Activated CD4-positive, alpha-beta T cell treated with anti-CD3 and anti-CD28 coated beads, Interleukin-2, amount 10 ng/mL, durations not matched to agents 7 days and 5 days (primary cell): ENCODE measurements around the gene MAGEA9. TPM values are rescaled to one million over a fixed set of nuclear protein-coding genes. Genes with fewer than 3 reads are reported as not detected.
A peak's percentile ranks its signal among the peaks of the same experiment; 100 is the strongest.
"Not testable (repeated sequence)": the region's sequence is repeated elsewhere in the genome, so short reads cannot be mapped to it uniquely, and the experiment has no call there.

Experiments
- CTCF ChIA-PET: fragments of 350-600 bp; sonication (Branson Sonifier 250); formaldehyde crosslinking; loops from one replicate; lab custom pipeline; 2021; ENCODE audit warnings: antibody characterized with exemption; lab: Charles Lee
- POLR2A ChIA-PET: fragments of 350-600 bp; sonication (Branson Sonifier 250); formaldehyde crosslinking; loops from one replicate; lab custom pipeline; 2021; ENCODE audit warnings: antibody characterized with exemption; lab: Charles Lee
- DNase-seq: peaks from one replicate; pipeline ENCODE4 v3.0.0-alpha.2; 2020
- H3K27ac Mint-ChIP-seq: one replicate; pipeline ENCODE4 v1.8.0; 2021; ENCODE audit warnings: mild to moderate bottlenecking, moderate library complexity, mixed read lengths
- H3K27me3 Mint-ChIP-seq: one replicate; pipeline ENCODE4 v1.8.0; 2021; ENCODE audit warnings: mixed read lengths
- H3K36me3 Mint-ChIP-seq: one replicate; pipeline ENCODE4 v1.8.0; 2021; ENCODE audit warnings: low read depth, mixed read lengths
- H3K4me1 Mint-ChIP-seq: one replicate; pipeline ENCODE4 v1.8.0; 2021; ENCODE audit warnings: mixed read lengths
- H3K4me3 Mint-ChIP-seq: one replicate; pipeline ENCODE4 v1.8.0; 2021; ENCODE audit warnings: mild to moderate bottlenecking, moderate library complexity, mixed read lengths
- H3K9me3 Mint-ChIP-seq: one replicate; pipeline ENCODE4 v1.8.0; 2021; ENCODE audit warnings: mixed read lengths
- total RNA-seq, 2 experiments: library from RNA; stranded (reverse); gene quantifications; one replicate each; pipeline ENCODE4 v1.2.3, GENCODE V29; 2021

The MAGEA9 gene, protein sequence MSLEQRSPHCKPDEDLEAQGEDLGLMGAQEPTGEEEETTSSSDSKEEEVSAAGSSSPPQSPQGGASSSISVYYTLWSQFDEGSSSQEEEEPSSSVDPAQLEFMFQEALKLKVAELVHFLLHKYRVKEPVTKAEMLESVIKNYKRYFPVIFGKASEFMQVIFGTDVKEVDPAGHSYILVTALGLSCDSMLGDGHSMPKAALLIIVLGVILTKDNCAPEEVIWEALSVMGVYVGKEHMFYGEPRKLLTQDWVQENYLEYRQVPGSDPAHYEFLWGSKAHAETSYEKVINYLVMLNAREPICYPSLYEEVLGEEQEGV
- not detected for total RNA-seq

- H3K36me3 Mint-ChIP-seq, POLR2A ChIA-PET, H3K27ac Mint-ChIP-seq, H3K4me1 Mint-ChIP-seq, H3K9me3 Mint-ChIP-seq, DNase-seq, CTCF ChIA-PET, H3K27me3 Mint-ChIP-seq, H3K4me3 Mint-ChIP-seq: not testable (repeated sequence)
Measured at GRCh38 chrX:149781727-149782126, at the start of gene MAGEA9. Gene MAGEA9, plus strand, starts transcription at chrX:149781930. Its CDS starts 4,281 bp downstream, at chrX:149786211.

GRCh38 chrX:149742269-149742668 lies 39.5 kb upstream of the MAGEA9 start:
- H3K4me1 Mint-ChIP-seq, POLR2A ChIA-PET, H3K36me3 Mint-ChIP-seq, CTCF ChIA-PET, H3K27me3 Mint-ChIP-seq, H3K9me3 Mint-ChIP-seq, H3K4me3 Mint-ChIP-seq, DNase-seq, H3K27ac Mint-ChIP-seq: not testable (repeated sequence)

DNA sequence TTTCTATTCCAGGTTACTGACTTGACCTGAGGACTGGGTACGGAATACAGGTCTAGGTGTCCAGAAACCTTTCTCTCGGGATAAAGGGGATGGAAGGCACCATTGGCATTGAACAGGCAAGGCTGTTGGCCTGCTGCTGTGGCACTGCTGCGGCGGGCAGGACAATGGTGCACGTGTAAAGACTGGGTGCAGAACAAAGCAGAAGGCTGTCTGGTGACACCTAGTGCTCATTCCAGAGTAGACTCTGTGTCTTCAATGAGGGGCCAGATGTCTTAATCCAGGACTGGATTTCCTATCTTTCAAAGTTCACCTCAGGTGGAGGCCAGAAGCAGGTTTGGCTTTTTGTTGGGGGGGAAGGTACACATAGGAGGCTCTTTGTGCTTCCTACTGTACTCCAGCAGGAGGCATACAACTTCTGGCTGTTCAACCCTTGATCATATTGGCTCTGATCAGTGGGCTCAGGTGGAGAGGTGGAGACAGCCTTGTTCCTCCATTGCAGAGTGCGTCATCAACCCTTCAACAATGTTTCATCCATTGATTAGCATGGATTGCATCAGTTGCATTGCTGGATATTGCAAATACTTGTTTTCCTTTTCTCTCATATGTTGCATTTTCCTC lies 35.2 kb upstream of the MAGEA9 start:
- H3K27me3 Mint-ChIP-seq, POLR2A ChIA-PET, H3K36me3 Mint-ChIP-seq, H3K27ac Mint-ChIP-seq, CTCF ChIA-PET, H3K4me1 Mint-ChIP-seq, H3K4me3 Mint-ChIP-seq, DNase-seq, H3K9me3 Mint-ChIP-seq: not testable (repeated sequence)

DNA sequence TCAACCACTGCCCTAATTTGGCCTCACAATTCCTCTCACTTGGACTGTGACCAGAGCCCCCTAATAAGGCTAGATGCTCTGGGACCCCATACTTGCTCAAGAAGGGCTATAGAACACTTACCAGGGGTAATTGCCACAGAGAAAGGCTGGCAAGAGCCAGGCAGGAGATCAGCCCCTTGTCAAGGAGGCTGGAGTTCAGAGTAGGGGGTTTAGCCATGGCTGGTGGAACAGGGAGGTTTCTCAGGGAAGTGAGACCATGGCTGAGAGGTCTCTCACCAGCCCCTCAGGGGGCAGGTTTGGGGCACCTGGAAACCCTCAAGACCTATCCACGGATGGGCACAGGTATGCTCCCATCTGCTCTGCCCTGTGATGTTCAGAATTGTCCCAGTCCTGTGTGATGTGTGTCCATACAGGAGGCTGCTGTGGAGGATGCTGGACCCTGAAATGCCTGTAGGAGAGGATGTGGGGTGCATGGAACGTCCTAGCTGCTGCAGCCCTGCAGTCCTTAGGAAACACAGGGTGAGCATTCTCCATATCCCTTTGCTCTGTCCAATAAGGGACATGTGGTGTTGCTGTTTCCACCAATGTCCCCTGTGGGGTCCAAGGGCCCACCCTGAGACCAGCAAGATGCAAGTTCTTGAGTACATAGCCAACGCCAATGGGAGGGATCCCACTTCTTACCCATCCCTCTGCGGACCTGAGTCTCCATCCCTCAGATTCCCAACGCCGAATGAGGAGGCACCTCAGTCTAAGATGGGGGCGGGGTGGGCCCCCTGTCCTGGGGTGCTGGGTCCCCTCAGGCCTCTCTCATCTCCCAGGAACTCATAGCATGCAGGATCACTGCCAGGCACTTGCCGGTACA lies 24.3 kb upstream of the MAGEA9 start:
- Mint-ChIP-seq H3K27me3 (peaks cover 2% of the 10 kb centered on the region), H3K4me3 (no peak overlapping the region), H3K9me3 (no peaks in the 10 kb centered on the region), H3K4me1 (no peaks in the 10 kb centered on the region), H3K36me3 (no peaks in the 10 kb centered on the region), H3K27ac (no peak overlapping the region)
- ChIA-PET POLR2A (no interaction called here), CTCF (no interaction called here)
- DNase-seq: no peak

DNA sequence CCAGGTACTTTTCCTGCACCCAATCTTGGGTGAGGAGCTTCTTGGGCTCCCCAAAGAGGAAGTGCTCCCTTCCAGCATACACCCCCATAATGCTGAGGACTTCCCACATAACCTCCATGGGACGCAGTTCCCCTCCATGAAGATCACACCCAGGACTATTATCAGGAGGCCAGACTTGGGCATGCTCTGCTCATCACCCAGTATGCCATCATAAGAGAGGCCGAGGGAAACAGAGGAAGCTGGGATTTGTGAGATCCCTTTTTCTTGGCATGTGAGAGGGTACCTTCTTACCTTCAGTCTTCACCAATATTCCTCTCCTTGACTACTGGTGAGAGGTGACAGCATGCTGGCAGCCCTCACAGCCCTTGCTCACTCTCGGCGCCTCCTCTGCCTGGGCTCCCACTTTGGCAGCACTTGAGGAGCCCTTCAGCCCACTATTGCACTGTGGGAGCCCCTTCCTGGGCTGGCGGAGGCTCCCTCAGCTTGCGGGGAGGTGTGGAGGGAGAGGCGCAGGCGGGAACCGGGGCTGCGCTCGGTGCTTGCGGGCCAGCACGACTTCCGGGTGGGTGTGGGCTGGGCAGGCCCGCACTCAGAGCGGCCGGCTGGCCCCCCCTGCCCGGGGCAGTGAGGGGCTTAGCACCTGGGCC lies 23.5 kb upstream of the MAGEA9 start:
- no peaks in the 10 kb centered on the region for H3K4me1 Mint-ChIP-seq
- no peak for DNase-seq
- no peak overlapping the region for H3K4me3 Mint-ChIP-seq
- peaks cover 2% of the 10 kb centered on the region for H3K27me3 Mint-ChIP-seq
- H3K27ac Mint-ChIP-seq: no peak overlapping the region
- POLR2A ChIA-PET: no interaction called here
- H3K36me3 Mint-ChIP-seq: no peaks in the 10 kb centered on the region
- CTCF ChIA-PET: no interaction called here
- H3K9me3 Mint-ChIP-seq: no peaks in the 10 kb centered on the region

GRCh38 chrX:149758715-149759078 lies 23.0 kb upstream of the MAGEA9 start:
- DNase-seq, H3K9me3 Mint-ChIP-seq, H3K4me3 Mint-ChIP-seq, H3K27me3 Mint-ChIP-seq, CTCF ChIA-PET, H3K27ac Mint-ChIP-seq, POLR2A ChIA-PET, H3K36me3 Mint-ChIP-seq, H3K4me1 Mint-ChIP-seq: not testable (repeated sequence)

GRCh38 chrX:149759824-149760223 lies 21.9 kb upstream of the MAGEA9 start:
- peaks cover 2% of the 10 kb centered on the region for H3K27me3 Mint-ChIP-seq
- no peak overlapping the region for H3K27ac Mint-ChIP-seq
- H3K36me3 Mint-ChIP-seq: no peaks in the 10 kb centered on the region
- no peak for DNase-seq
- ChIA-PET CTCF (no interaction called here), POLR2A (no interaction called here)
- no peaks in the 10 kb centered on the region for H3K4me1 Mint-ChIP-seq
- no peaks in the 10 kb centered on the region for H3K9me3 Mint-ChIP-seq
- H3K4me3 Mint-ChIP-seq: no peak overlapping the region

DNA sequence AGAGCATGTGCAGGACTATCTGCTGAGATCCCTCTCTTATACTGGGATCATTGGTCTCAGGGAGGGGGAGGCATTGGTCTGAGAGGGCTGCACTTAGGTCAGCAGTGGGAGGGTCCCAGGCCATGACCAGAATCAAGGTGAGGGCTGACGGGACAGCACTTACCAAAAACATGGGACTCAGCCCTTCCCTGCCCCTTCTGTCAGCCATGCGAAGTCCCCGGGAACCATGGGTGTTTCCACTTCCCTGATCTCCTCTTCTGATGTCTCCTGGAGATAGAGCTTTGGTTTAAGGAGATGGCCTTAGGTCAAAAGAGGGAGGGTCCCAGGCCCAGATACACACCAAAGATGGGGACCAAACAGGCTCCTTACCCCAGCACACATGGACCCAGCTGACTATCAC lies 20.8 kb upstream of the MAGEA9 start:
- Mint-ChIP-seq H3K9me3 (no peaks in the 10 kb centered on the region), H3K27ac (no peak overlapping the region), H3K27me3 (peaks cover 2% of the 10 kb centered on the region), H3K36me3 (no peaks in the 10 kb centered on the region), H3K4me3 (no peak overlapping the region), H3K4me1 (no peaks in the 10 kb centered on the region)
- CTCF ChIA-PET: no interaction called here
- POLR2A ChIA-PET: no interaction called here
- no peak for DNase-seq

- H3K9me3 Mint-ChIP-seq, CTCF ChIA-PET, POLR2A ChIA-PET, H3K27ac Mint-ChIP-seq, DNase-seq, H3K4me1 Mint-ChIP-seq, H3K4me3 Mint-ChIP-seq, H3K36me3 Mint-ChIP-seq, H3K27me3 Mint-ChIP-seq: not testable (repeated sequence)
Measured at GRCh38 chrX:149761858-149762674, 19.7 kb upstream of the MAGEA9 start.

DNA sequence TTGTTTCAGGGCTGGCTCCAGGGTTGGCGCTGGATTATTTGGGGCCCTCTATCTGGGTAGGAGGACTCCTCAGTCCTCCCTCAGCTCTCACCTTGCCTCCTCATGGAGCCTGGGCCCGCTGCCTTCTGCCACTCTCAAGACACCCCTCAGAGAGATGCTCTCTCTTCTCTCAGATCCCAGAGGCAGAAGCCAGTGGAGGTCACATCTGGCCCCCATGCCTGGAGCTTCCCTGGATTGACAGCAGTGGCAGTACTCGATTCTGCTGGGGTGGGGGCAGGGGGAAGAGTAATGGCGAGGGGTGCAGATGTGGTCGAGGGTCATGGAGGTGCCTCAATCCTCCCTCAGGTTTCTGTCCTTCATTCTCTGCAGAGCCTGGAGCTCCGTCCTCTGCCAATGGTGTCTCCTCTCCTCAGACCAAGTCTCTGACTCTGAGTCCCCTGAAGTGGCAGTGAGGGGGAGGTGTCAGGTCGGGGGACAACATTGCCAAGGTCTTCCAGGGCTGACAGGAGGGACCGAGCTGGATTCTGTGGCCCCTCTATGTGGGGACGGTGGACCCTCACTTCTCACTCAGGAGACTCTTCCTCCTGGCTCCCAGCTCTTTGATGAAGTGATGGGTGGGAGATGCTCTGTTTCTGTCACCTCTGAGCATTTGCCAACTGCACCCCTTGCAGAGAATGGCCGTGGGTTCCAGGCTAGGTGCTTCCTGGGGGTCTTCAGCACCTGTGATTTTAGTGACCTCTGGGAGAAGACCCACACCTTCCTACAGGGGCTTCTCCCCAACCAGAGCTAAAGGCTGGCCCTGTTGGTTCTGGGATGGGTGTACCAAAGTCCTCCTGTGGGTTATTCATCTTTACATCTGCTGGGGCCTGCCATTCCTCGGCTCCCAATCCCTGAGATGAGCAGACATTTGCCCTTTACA lies 18.8 kb upstream of the MAGEA9 start:
- H3K36me3 Mint-ChIP-seq: no peaks in the 10 kb centered on the region
- no peak for DNase-seq
- no peaks in the 10 kb centered on the region for H3K4me1 Mint-ChIP-seq
- no peaks in the 10 kb centered on the region for H3K9me3 Mint-ChIP-seq
- ChIA-PET POLR2A (no interaction called here), CTCF (interaction anchor here (1.8 kb wide), 1 partner anchor 8 kb away, joined by 4 read pairs; no protein-coding TSS in a partner anchor)
- H3K4me3 Mint-ChIP-seq: no peak overlapping the region
- H3K27me3 Mint-ChIP-seq: no peaks in the 10 kb centered on the region
- peak overlapping the region; percentile 41 for H3K27ac Mint-ChIP-seq

DNA sequence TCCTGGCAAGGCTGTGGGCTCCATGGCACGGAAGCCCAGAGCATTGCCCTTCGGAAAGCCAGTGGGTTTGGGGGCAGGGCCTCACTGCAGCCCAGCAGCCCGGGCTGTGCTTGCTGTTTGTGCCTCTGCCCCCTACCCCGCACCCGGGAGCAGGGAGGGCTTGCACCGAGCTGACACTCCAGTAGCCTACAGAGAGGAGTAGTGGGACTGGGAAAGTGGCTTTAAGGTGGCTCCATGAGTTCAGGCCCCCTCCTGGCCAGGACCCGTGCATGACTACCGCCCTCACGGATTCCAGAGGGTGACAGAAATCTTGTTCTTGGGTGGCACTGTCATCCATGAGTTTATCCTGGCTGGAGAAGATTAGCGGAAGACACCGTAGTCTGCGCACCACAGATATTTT lies 11.4 kb upstream of the MAGEA9 start:
- POLR2A ChIA-PET, CTCF ChIA-PET, H3K27me3 Mint-ChIP-seq: not testable (repeated sequence)

More for the DNA sequence above, 11.4 kb upstream of the MAGEA9 start:
- H3K9me3 Mint-ChIP-seq, DNase-seq, H3K36me3 Mint-ChIP-seq, H3K27ac Mint-ChIP-seq, H3K4me1 Mint-ChIP-seq, H3K4me3 Mint-ChIP-seq: not testable (repeated sequence)
